Measurements from ENCODE around the gene TAF3. TPM values are rescaled to one million over a fixed set of nuclear protein-coding genes. Genes with fewer than 3 reads are reported as not detected.

Gene TAF3
- total RNA-seq, 2 experiments from 2014 or later: 16.8 to 17.0 TPM

GRCh38 chr10:8058274-8059111 is 240.2 kb downstream of the TAF3 start:
- no peak for DNase-seq
- Mint-ChIP-seq H3K4me1 (peaks cover 74% of the 10 kb centered on the region), H3K9me3 (no peaks in the 10 kb centered on the region), H3K27ac (no peak overlapping the region), H3K27me3 (peaks cover 4% of the 10 kb centered on the region), H3K36me3 (peaks cover 19% of the 10 kb centered on the region), H3K4me3 (no peak overlapping the region)

GRCh38 chr10:8059191-8059936 is 241.1 kb downstream of the TAF3 start:
- Mint-ChIP-seq H3K27me3 (peaks cover 4% of the 10 kb centered on the region), H3K36me3 (peaks cover 25% of the 10 kb centered on the region), H3K4me3 (peak overlapping the region; percentile 66), H3K9me3 (no peaks in the 10 kb centered on the region), H3K27ac (peak overlapping the region; percentile 90), H3K4me1 (peaks cover 74% of the 10 kb centered on the region)
- DNase-seq: no peak

DNA sequence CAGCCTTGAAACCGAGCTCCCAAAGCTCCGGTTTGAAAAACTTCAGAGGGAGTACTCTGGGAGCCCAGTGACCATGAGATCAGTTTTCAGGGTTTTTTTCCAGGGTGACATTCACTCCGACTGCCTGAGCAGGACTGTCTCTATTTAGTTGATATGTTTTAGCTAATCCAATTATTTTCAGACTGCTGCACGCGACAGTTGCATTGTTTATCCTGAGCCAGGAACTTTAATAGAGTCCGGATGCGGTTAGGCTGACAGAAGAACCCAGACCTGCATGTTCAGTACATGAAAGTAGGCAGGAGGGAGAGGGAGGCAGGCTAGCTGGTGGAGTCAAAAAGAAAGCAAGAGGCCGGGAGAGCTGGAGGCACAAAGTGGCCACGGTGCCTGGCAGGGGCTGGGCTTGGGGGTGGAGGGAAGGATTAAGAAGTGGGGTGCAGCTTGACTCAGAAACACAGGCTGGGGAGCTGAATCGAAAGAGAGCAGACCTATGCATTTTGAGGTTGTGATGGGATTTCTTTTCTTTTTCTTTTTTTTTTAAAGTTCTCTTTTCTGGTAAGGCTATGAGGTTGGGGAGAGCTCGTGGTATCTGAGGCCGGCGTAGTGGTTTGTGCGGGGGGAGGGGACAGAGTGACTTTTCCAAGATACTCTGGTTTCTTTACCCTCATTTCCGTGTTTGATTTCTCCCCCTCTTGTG is 241.9 kb downstream of the TAF3 start:
- Mint-ChIP-seq H3K27ac (peak overlapping the region; percentile 90), H3K9me3 (no peaks in the 10 kb centered on the region), H3K4me3 (peak overlapping the region; percentile 66), H3K36me3 (peaks cover 31% of the 10 kb centered on the region), H3K27me3 (peaks cover 4% of the 10 kb centered on the region), H3K4me1 (peaks cover 77% of the 10 kb centered on the region)
- DNase-seq: peak; percentile 76

GRCh38 chr10:8060704-8061121 is 242.4 kb downstream of the TAF3 start:
- Mint-ChIP-seq H3K36me3 (peaks cover 36% of the 10 kb centered on the region), H3K27ac (peak overlapping the region; percentile 90), H3K9me3 (no peaks in the 10 kb centered on the region), H3K4me3 (peak overlapping the region; percentile 66), H3K27me3 (peaks cover 4% of the 10 kb centered on the region), H3K4me1 (peaks cover 80% of the 10 kb centered on the region)
- DNase-seq: no peak

- Mint-ChIP-seq H3K27me3 (peaks cover 4% of the 10 kb centered on the region), H3K27ac (peak overlapping the region; percentile 90), H3K4me3 (peak overlapping the region; percentile 66), H3K36me3 (peaks cover 41% of the 10 kb centered on the region), H3K9me3 (no peaks in the 10 kb centered on the region), H3K4me1 (peaks cover 86% of the 10 kb centered on the region)
- DNase-seq: peak; percentile 59
These were observed 243.2 kb downstream of the TAF3 start for GRCh38 chr10:8061274-8062211.

DNA sequence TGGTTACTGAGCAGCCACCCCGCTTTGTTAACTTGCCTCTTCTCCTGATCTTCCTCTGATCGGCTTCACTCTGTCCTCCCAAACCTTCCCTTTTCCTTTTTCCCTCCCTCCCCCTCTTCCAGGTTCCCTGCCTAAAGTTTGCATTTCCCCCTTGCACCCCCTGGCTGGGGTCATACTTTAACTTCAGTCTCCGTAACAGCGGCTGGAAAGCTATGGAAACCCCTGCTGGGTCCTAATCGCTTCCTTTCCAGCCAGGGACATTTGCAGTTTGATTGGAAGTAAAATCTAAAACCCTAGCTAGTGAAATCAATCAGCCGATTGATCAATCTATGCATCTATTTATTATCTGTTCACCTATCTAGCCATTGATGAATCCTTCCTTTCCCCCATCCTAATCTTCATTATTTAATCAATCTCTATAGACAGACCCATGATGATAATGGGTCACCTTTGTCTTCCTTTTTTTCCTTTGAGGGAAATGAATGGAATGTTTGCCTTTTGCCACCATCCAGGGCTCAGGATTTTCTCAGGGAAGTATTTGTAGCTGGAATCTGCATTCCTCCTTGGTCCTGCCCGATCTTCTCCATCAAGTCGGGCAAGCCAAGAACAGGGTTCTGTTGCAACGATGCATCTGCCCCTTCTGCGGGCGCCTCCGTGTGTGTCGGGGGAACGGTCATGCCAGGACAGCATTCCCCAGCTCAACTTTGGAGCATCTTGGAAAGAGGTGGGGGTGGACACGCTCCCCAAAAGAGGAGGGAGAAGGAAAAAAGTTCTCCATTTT is 245.0 kb downstream of the TAF3 start:
- no peak overlapping the region for H3K27ac Mint-ChIP-seq
- no peak for DNase-seq

DNA sequence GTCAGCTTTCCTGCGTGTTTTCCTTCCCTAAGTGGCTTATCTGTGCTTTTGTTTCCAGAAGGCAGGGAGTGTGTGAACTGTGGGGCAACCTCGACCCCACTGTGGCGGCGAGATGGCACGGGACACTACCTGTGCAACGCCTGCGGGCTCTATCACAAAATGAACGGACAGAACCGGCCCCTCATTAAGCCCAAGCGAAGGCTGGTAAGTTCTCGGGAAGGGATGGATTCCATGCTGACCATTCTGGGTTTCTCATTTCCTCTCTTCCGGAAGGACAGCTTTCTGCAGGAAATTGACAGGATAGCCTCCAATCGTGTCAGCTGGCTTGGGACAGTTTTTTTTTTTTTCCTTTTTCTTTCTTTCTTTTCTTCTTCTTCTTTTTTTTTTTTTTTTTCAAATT is 245.6 kb downstream of the TAF3 start:
- Mint-ChIP-seq H3K9me3 (no peaks in the 10 kb centered on the region), H3K27me3 (peaks cover 4% of the 10 kb centered on the region), H3K4me3 (no peak overlapping the region), H3K27ac (no peak overlapping the region), H3K36me3 (peaks cover 61% of the 10 kb centered on the region), H3K4me1 (peaks cover 77% of the 10 kb centered on the region)
- no peak for DNase-seq

More for the DNA sequence above, 245.0 kb downstream of the TAF3 start:
- peaks cover 4% of the 10 kb centered on the region for H3K27me3 Mint-ChIP-seq
- H3K36me3 Mint-ChIP-seq: peaks cover 55% of the 10 kb centered on the region
- H3K4me1 Mint-ChIP-seq: peaks cover 77% of the 10 kb centered on the region
- no peaks in the 10 kb centered on the region for H3K9me3 Mint-ChIP-seq
- H3K4me3 Mint-ChIP-seq: no peak overlapping the region

DNA sequence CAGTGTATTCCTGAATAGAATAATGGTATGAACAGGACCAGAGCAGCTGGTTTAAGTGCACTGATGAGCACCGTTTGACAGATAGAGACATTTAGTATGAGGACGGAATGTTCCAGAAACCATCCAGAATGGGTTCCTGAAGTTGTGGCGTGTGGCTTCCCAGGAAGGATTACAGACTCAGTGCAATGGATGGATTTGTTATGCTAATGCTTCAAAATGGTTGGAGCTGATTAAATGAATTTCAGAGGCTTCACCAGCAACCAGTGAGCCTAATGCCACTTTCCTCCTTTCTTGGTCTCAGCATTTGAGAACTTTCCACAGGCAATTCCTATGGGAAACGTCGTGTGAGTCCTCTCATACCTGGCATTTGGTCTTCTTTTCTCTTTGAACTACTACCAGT is 246.1 kb downstream of the TAF3 start:
- no peak overlapping the region for H3K27ac Mint-ChIP-seq

GRCh38 chr10:8065651-8066050 is 247.3 kb downstream of the TAF3 start:
- peak overlapping the region; percentile 25 for H3K4me3 Mint-ChIP-seq
- H3K36me3 Mint-ChIP-seq: peaks cover 71% of the 10 kb centered on the region
- peaks cover 73% of the 10 kb centered on the region for H3K4me1 Mint-ChIP-seq
- H3K9me3 Mint-ChIP-seq: no peaks in the 10 kb centered on the region
- H3K27me3 Mint-ChIP-seq: no peaks in the 10 kb centered on the region
- H3K27ac Mint-ChIP-seq: peak overlapping the region; percentile 65
- no peak for DNase-seq

More for the DNA sequence above, 246.1 kb downstream of the TAF3 start:
- Mint-ChIP-seq H3K9me3 (no peaks in the 10 kb centered on the region), H3K36me3 (peaks cover 63% of the 10 kb centered on the region), H3K4me3 (no peak overlapping the region), H3K27me3 (peaks cover 4% of the 10 kb centered on the region), H3K4me1 (peaks cover 78% of the 10 kb centered on the region)
- DNase-seq: no peak

DNA sequence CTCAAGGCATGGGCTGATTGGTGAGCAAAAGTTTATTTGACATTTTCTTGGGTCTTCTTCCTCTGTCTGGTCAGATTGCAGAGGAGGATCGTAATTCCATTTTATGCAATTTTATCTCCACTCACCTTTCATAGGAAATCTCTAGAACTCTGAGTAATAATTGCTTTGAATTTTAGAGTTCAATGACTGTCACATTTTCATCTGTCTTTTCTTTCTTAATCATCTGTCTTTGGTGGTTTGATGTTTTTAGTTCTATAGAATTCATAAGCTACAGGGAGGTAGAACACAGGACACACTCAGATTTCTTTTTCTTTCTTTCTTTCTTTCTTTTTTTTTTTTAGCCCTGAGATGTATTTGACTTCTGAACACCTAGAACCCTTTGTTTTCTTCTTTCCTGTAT is 247.8 kb downstream of the TAF3 start:
- peak overlapping the region; percentile 25 for H3K4me3 Mint-ChIP-seq

More for the DNA sequence above, 247.8 kb downstream of the TAF3 start:
- no peaks in the 10 kb centered on the region for H3K9me3 Mint-ChIP-seq
- peaks cover 72% of the 10 kb centered on the region for H3K4me1 Mint-ChIP-seq
- peaks cover 73% of the 10 kb centered on the region for H3K36me3 Mint-ChIP-seq
- peak overlapping the region; percentile 65 for H3K27ac Mint-ChIP-seq
- no peaks in the 10 kb centered on the region for H3K27me3 Mint-ChIP-seq
- DNase-seq: no peak

Other genes starting within 250 kb of the TAF3 start
- gene ITIH5, start 151.5 kb upstream of the TAF3 start, total RNA-seq: not detected
- gene ITIH2, start 115.2 kb upstream of the TAF3 start, total RNA-seq: not detected
- gene KIN, start 30.5 kb upstream of the TAF3 start, total RNA-seq: 10 to 100 TPM; 15.6 to 15.7 TPM
- gene ATP5F1C, start 30.3 kb upstream of the TAF3 start, total RNA-seq: 100 to 1,000 TPM; 322 to 324 TPM
- gene GATA3, start 236.2 kb downstream of the TAF3 start, total RNA-seq: 1 to 10 TPM; 8.4 to 8.8 TPM